SK-N-SH treated with all-trans-retinoic acid at 6 μM for 48 hours (cell line): ENCODE measurements around the gene FAM110A.
"Not testable (repeated sequence)": the region's sequence is repeated elsewhere in the genome, so short reads cannot be mapped to it uniquely, and the experiment has no call there.

ENCODE experiments used
- ARNTL ChIP-seq: fragments of 450-650 bp; formaldehyde crosslinking; IDR thresholded peaks from 2 replicates; pipeline ENCODE4 v1.5.0; 2020; ENCODE audit warnings: low read depth, mild to moderate bottlenecking, moderate library complexity, borderline replicate concordance
- CSDC2 ChIP-seq: fragments of 250-450 bp; sonication (Bioruptor Pico); IDR thresholded peaks from 2 replicates; pipeline ENCODE4 v1.5.0; 2020; ENCODE audit warnings: mild to moderate bottlenecking, moderate library complexity
- ISL1 ChIP-seq: fragments of 250-450 bp; sonication (Bioruptor Pico); IDR thresholded peaks from 2 replicates; pipeline ENCODE4 v2.1.2; 2022; ENCODE audit warnings: mild to moderate bottlenecking, moderate library complexity
- OSR1 ChIP-seq: fragments of 250-450 bp; sonication (Bioruptor Pico); IDR thresholded peaks from 2 replicates; pipeline ENCODE4 v1.8.0; 2022; ENCODE audit warnings: moderate library complexity, mild to moderate bottlenecking, inconsistent platforms
- RARB ChIP-seq: fragments of 250-450 bp; sonication (Bioruptor Pico); IDR thresholded peaks from 2 replicates; pipeline ENCODE4 v1.8.0; 2021; ENCODE audit warnings: mild to moderate bottlenecking, moderate library complexity
- SNAI2 ChIP-seq: fragments of 250-450 bp; sonication (Bioruptor Pico); IDR thresholded peaks from 2 replicates; pipeline ENCODE4 v1.5.0; 2020; ENCODE audit warnings: mild to moderate bottlenecking, moderate library complexity
- ZFP3 ChIP-seq: fragments of 250-450 bp; sonication (Bioruptor Pico); IDR thresholded peaks from 2 replicates; pipeline ENCODE4 v1.5.0; 2020; ENCODE audit warnings: mild to moderate bottlenecking, moderate library complexity
- ZFP30 ChIP-seq: fragments of 450-650 bp; formaldehyde crosslinking; IDR thresholded peaks from 2 replicates; pipeline ENCODE4 v1.5.0; 2022; ENCODE audit warnings: mild to moderate bottlenecking, moderate library complexity
- ZNF565 ChIP-seq: fragments of 450-650 bp; formaldehyde crosslinking; conservative IDR thresholded peaks from 2 replicates; pipeline ENCODE4 v1.5.0; 2020; ENCODE audit warnings: low read depth, mild to moderate bottlenecking, moderate library complexity
- TF ChIP-seq, protein P1 (sequence below): fragments of 250-450 bp; sonication (Bioruptor Pico); IDR thresholded peaks from 2 replicates; pipeline ENCODE4 v1.8.0; 2020; ENCODE audit warnings: mild to moderate bottlenecking, moderate library complexity, borderline replicate concordance

DNA sequence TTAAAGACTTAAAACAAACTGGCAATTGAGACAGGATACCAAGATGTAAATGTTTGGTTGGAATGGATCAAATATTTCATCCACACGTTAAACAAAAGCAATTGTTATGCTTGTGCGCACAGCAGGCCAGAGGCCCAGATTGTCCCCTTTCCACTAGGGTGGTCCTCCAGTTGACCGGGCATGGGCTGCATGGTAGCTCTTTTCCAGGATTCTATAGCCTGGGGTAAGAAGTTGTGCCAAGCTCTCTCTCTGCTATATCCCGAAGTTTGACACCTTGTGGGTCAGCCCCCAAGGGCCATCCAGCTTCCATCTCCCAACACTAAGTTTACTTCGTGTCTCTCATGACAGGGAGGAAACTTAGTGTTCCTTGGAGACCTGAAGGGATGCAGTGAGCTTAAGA lies 34.8 kb upstream of the FAM110A start:
- TF ChIP-seq ARNTL (CRISPR knock-in tag); ZFP3 (CRISPR knock-in tag); ISL1; ZFP30 (CRISPR knock-in tag); CSDC2 (CRISPR knock-in tag); SNAI2 (CRISPR knock-in tag); RARB (CRISPR knock-in tag); OSR1 (CRISPR knock-in tag); ZNF565 (CRISPR knock-in tag): not testable (repeated sequence)
- TF ChIP-seq, protein P1, sequence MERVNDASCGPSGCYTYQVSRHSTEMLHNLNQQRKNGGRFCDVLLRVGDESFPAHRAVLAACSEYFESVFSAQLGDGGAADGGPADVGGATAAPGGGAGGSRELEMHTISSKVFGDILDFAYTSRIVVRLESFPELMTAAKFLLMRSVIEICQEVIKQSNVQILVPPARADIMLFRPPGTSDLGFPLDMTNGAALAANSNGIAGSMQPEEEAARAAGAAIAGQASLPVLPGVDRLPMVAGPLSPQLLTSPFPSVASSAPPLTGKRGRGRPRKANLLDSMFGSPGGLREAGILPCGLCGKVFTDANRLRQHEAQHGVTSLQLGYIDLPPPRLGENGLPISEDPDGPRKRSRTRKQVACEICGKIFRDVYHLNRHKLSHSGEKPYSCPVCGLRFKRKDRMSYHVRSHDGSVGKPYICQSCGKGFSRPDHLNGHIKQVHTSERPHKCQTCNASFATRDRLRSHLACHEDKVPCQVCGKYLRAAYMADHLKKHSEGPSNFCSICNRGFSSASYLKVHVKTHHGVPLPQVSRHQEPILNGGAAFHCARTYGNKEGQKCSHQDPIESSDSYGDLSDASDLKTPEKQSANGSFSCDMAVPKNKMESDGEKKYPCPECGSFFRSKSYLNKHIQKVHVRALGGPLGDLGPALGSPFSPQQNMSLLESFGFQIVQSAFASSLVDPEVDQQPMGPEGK (CRISPR knock-in tag) = not testable (repeated sequence)
